HepG2 (cell line): ENCODE measurements around the gene UBE2Q2. TPM values are rescaled to one million over a fixed set of nuclear protein-coding genes. Genes with fewer than 3 reads are reported as not detected.

Source experiments
- ATF7 ChIP-seq, 2 experiments: fragments of 450-650 bp in 1 of 2; sonication (generic) in 1 of 2; formaldehyde crosslinking in 1 of 2; IDR thresholded peaks; 2 replicates each; pipeline versions ENCODE4 v1.4.0 to v1.6.1; 2016 to 2020; ENCODE audit warnings: antibody characterized with exemption in 1 of 2, mild to moderate bottlenecking in 1 of 2, missing genetic modification reagents in 1 of 2
- ATM ChIP-seq: fragments of 450-650 bp; IDR thresholded peaks from 2 replicates; pipeline ENCODE4 v1.7.1; 2017; ENCODE audit warnings: mild to moderate bottlenecking, borderline replicate concordance
- CBX2 ChIP-seq, 2 experiments: fragments of 200-600 bp in 1 of 2; sonication (generic); formaldehyde crosslinking in 1 of 2; IDR thresholded peaks; 2 replicates each; pipeline versions ENCODE4 v1.7.0 to v1.8.1; 2018 to 2022; ENCODE audit warnings: low read depth in 2 of 2, low read length in 1 of 2, mild to moderate bottlenecking in 1 of 2, missing genetic modification reagents in 1 of 2
- CREM ChIP-seq, 2 experiments: sonication (generic) in 1 of 2; formaldehyde crosslinking in 1 of 2; IDR thresholded peaks; 2 replicates each; pipeline versions ENCODE4 v1.4.0 to v1.6.1; 2016 to 2020; ENCODE audit warnings: antibody characterized with exemption in 1 of 2, mild to moderate bottlenecking in 1 of 2, missing genetic modification reagents in 1 of 2
- KAT7 ChIP-seq: IDR thresholded peaks from 2 replicates; pipeline ENCODE4 v1.6.1; 2018; ENCODE audit warnings: borderline replicate concordance, missing compliant biosample characterization
- KLF6 ChIP-seq: IDR thresholded peaks from 2 replicates; pipeline ENCODE4 v1.8.0; 2016; ENCODE audit warnings: missing biosample characterization, missing genetic modification reagents
- MAFK ChIP-seq, 2 experiments: IDR thresholded peaks in 1 of 2; conservative IDR thresholded peaks in 1 of 2; 2 replicates each; pipeline ENCODE4 v1.6.1; 2011; ENCODE audit warnings: improper control_type of control experiment in 2 of 2, low read length in 2 of 2
- MYNN ChIP-seq: sonication (generic); formaldehyde crosslinking; IDR thresholded peaks from 2 replicates; pipeline ENCODE4 v1.4.0; 2020; ENCODE audit warnings: mild to moderate bottlenecking, low read depth, missing genetic modification reagents
- TEAD3 ChIP-seq: optimal IDR thresholded peaks from 2 replicates; pipeline ENCODE3; 2016; ENCODE audit warnings: borderline replicate concordance
- ZBTB7B ChIP-seq: sonication (generic); formaldehyde crosslinking; IDR thresholded peaks from 2 replicates; pipeline ENCODE4 v1.4.0; 2020; ENCODE audit warnings: missing genetic modification reagents
- ZFP36L1 ChIP-seq: sonication (generic); formaldehyde crosslinking; IDR thresholded peaks from 2 replicates; pipeline ENCODE4 v1.8.0; 2022; ENCODE audit warnings: mild to moderate bottlenecking, missing genetic modification reagents, moderate library complexity
- ZNF232 ChIP-seq: sonication (generic); formaldehyde crosslinking; IDR thresholded peaks from 2 replicates; pipeline ENCODE4 v1.4.0; 2020; ENCODE audit warnings: missing genetic modification reagents, borderline replicate concordance
- ZNF256 ChIP-seq: sonication (generic); formaldehyde crosslinking; conservative IDR thresholded peaks from 2 replicates; pipeline ENCODE4 v1.4.0; 2020; ENCODE audit warnings: missing genetic modification reagents
- ZNF652 ChIP-seq: IDR thresholded peaks from 2 replicates; pipeline ENCODE4 v1.6.1; 2016; ENCODE audit warnings: low read depth, borderline replicate concordance
- ZNF678 ChIP-seq: sonication (generic); formaldehyde crosslinking; IDR thresholded peaks from 2 replicates; pipeline ENCODE4 v1.4.0; 2020; ENCODE audit warnings: mild to moderate bottlenecking, missing genetic modification reagents
- polyA plus RNA-seq, 8 experiments: library from polyadenylated mRNA; depleted of rRNA in 3 of 8; stranded (reverse) in 7 of 8; unstranded in 1 of 8; fragments of >200 nt; fragmentation: Illumina TruSeq in 4 of 8; extraction: Trizol in 4 of 8; gene quantifications; 2 replicates each; pipeline versions ENCODE4 v1.2.1 to v1.2.3, GENCODE V29; 2011 to 2016; ENCODE audit warnings: low read depth in 4 of 8, missing spikeins in 1 of 8, mixed read lengths in 1 of 8; ENCODE audit not compliant: insufficient read depth in 1 of 8
- total RNA-seq, 5 experiments: library from RNA; depleted of rRNA; stranded (reverse); fragments of >200 nt; fragmentation: Illumina TruSeq; extraction: Trizol; gene quantifications; 2 replicates each; pipeline ENCODE4 v1.2.3, GENCODE V29; 2016; ENCODE audit warnings: low read depth in 1 of 5
- TF ChIP-seq, protein P1 (sequence below): sonication (generic); formaldehyde crosslinking; IDR thresholded peaks from 2 replicates; pipeline ENCODE4 v1.4.0; 2020; ENCODE audit warnings: missing genetic modification reagents, borderline replicate concordance
- TF ChIP-seq, protein P2 (sequence below): sonication (generic); formaldehyde crosslinking; IDR thresholded peaks from 2 replicates; pipeline ENCODE4 v1.4.0; 2020; ENCODE audit warnings: low read depth, mild to moderate bottlenecking, missing genetic modification reagents
- TF ChIP-seq, protein P3 (sequence below): sonication (generic); formaldehyde crosslinking; IDR thresholded peaks from 2 replicates; pipeline ENCODE4 v1.8.0; 2022; ENCODE audit warnings: mild to moderate bottlenecking, missing genetic modification reagents, moderate library complexity
- TF ChIP-seq, protein P4 (sequence below): sonication (generic); formaldehyde crosslinking; IDR thresholded peaks from 2 replicates; pipeline ENCODE4 v1.9.0; 2021; ENCODE audit warnings: missing genetic modification reagents, borderline replicate concordance
- TF ChIP-seq, protein P5 (sequence below): sonication (generic); formaldehyde crosslinking; IDR thresholded peaks from 2 replicates; pipeline ENCODE4 v1.8.0; 2022; ENCODE audit warnings: low read depth, missing genetic modification reagents

The UBE2Q2 gene
- total and polyA plus RNA-seq, 2 of the 13 experiments (the other 11 are each of a cell fraction or from before 2014, with no cell fraction given): 10.6 to 20.4 TPM

DNA sequence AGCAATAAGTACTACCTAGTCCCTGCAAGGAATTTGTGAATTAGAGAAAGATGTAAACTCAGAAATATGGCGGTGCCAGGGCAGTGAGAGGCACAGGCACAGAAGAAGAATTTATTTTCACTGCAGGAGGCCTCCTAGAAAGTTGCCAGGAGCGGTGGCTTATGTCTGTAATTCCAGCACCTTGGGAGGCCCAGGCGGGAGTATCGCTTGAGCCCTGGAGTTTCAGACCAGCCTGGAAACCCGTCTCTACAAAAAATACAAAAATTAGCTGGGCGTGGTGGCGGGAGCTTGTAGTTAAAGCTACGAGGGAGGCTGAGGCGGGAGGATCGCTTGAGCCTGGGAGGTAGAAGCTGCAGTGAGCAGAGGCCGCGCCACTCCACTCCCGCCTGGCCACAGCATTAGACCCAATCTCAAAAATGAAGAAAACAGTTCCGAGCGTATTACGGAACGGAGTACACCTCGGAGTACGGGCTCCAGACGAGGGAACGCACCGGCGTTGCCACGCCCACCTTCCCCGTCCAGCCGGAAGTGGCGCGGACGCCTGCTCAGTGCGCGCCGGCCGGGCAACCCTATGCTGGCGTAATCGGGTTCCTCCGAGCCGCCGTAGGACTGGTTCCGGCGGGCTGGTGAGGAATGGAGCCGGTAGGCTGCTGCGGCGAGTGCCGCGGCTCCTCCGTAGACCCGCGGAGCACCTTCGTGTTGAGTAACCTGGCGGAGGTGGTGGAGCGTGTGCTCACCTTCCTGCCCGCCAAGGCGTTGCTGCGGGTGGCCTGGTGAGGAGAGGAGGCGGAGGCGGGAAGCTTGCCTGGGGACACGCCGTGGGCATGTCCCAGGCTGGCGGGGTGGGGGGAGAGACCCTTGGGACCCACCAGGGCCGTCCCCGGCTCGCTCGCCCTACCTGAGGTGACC, 60.3 kb downstream of the UBE2Q2 start, which contains the start of gene FBXO22 (continued):
- TF ChIP-seq, protein P1, sequence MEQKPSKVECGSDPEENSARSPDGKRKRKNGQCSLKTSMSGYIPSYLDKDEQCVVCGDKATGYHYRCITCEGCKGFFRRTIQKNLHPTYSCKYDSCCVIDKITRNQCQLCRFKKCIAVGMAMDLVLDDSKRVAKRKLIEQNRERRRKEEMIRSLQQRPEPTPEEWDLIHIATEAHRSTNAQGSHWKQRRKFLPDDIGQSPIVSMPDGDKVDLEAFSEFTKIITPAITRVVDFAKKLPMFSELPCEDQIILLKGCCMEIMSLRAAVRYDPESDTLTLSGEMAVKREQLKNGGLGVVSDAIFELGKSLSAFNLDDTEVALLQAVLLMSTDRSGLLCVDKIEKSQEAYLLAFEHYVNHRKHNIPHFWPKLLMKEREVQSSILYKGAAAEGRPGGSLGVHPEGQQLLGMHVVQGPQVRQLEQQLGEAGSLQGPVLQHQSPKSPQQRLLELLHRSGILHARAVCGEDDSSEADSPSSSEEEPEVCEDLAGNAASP: peak; percentile 35; the same call in 1 of the 2 replicates
- TF ChIP-seq TEAD3 (CRISPR knock-in tag) (peak; percentile 70), CREM (IDR thresholded peaks at IDR 0.05) (peak; percentile 67), CREM (CRISPR knock-in tag; IDR thresholded peaks at IDR 0.05) (0 out of 2 replicates have a peak, but pooled peaks have one; percentile 19), CBX2 (IDR thresholded peaks at IDR 0.05; ENCODE audit: low read depth, low read length) (no peak), CBX2 (CRISPR knock-in tag; IDR thresholded peaks at IDR 0.05; ENCODE audit: low read depth) (no peak), ZNF652 (CRISPR knock-in tag) (no peak), ZNF232 (CRISPR knock-in tag) (peak; percentile 85), ATF7 (IDR thresholded peaks at IDR 0.05) (no peak), ATF7 (CRISPR knock-in tag; IDR thresholded peaks at IDR 0.05) (no peak), ZNF256 (CRISPR knock-in tag) (peak; percentile 86), ATM (no peak), KLF6 (CRISPR knock-in tag) (peak; percentile 67; the same call in 1 of the 2 replicates), MYNN (CRISPR knock-in tag) (no peak), ZNF678 (CRISPR knock-in tag) (peak; percentile 72; the same call in 1 of the 2 replicates), ZBTB7B (CRISPR knock-in tag) (no peak), ZFP36L1 (CRISPR knock-in tag) (0 out of 2 replicates have a peak, but pooled peaks have one; percentile 47), MAFK (conservative IDR thresholded peaks at IDR 0.05 in 1 of 2, IDR thresholded peaks at IDR 0.05 in 1 of 2; ENCODE audit: low read length in 2 of 2) (no peak), KAT7 (CRISPR knock-in tag) (no peak; the same call in 1 of the 2 replicates)
- TF ChIP-seq, protein P2, sequence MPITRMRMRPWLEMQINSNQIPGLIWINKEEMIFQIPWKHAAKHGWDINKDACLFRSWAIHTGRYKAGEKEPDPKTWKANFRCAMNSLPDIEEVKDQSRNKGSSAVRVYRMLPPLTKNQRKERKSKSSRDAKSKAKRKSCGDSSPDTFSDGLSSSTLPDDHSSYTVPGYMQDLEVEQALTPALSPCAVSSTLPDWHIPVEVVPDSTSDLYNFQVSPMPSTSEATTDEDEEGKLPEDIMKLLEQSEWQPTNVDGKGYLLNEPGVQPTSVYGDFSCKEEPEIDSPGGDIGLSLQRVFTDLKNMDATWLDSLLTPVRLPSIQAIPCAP: no peak
- TF ChIP-seq, protein P3, sequence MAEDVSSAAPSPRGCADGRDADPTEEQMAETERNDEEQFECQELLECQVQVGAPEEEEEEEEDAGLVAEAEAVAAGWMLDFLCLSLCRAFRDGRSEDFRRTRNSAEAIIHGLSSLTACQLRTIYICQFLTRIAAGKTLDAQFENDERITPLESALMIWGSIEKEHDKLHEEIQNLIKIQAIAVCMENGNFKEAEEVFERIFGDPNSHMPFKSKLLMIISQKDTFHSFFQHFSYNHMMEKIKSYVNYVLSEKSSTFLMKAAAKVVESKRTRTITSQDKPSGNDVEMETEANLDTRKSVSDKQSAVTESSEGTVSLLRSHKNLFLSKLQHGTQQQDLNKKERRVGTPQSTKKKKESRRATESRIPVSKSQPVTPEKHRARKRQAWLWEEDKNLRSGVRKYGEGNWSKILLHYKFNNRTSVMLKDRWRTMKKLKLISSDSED (CRISPR knock-in tag): no peak
- TF ChIP-seq, protein P4, sequence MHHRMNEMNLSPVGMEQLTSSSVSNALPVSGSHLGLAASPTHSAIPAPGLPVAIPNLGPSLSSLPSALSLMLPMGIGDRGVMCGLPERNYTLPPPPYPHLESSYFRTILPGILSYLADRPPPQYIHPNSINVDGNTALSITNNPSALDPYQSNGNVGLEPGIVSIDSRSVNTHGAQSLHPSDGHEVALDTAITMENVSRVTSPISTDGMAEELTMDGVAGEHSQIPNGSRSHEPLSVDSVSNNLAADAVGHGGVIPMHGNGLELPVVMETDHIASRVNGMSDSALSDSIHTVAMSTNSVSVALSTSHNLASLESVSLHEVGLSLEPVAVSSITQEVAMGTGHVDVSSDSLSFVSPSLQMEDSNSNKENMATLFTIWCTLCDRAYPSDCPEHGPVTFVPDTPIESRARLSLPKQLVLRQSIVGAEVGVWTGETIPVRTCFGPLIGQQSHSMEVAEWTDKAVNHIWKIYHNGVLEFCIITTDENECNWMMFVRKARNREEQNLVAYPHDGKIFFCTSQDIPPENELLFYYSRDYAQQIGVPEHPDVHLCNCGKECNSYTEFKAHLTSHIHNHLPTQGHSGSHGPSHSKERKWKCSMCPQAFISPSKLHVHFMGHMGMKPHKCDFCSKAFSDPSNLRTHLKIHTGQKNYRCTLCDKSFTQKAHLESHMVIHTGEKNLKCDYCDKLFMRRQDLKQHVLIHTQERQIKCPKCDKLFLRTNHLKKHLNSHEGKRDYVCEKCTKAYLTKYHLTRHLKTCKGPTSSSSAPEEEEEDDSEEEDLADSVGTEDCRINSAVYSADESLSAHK (CRISPR knock-in tag): no peak
- TF ChIP-seq, protein P5, sequence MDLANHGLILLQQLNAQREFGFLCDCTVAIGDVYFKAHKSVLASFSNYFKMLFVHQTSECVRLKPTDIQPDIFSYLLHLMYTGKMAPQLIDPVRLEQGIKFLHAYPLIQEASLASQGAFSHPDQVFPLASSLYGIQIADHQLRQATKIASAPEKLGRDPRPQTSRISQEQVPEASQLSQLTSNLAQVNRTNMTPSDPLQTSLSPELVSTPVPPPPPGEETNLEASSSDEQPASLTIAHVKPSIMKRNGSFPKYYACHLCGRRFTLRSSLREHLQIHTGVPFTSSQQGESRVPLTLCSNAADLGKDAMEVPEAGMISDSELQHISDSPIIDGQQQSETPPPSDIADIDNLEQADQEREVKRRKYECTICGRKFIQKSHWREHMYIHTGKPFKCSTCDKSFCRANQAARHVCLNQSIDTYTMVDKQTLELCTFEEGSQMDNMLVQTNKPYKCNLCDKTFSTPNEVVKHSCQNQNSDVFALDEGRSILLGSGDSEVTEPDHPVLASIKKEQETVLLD (CRISPR knock-in tag): peak; percentile 79
